GM12878 (cell line): Measurements from ENCODE around the gene IPO8. TPM values are rescaled to one million over a fixed set of nuclear protein-coding genes. Genes with fewer than 3 reads are reported as not detected.
A peak's percentile ranks its signal among the peaks of the same experiment; 100 is the strongest.

Experiments
- CHD4 ChIP-seq: fragments of 200-600 bp; sonication (generic); IDR thresholded peaks from 2 replicates; pipeline ENCODE4 v1.6.1; 2016; ENCODE audit warnings: mild to moderate bottlenecking
- CREB1 ChIP-seq: IDR thresholded peaks from 2 replicates; pipeline ENCODE4 v1.6.1; 2012; ENCODE audit warnings: low read depth, mild to moderate bottlenecking, inconsistent platforms
- EGR1 ChIP-seq, 2 experiments: IDR thresholded peaks; 1 replicate in 1 of 2; 2 replicates in 1 of 2; pipeline ENCODE4 v1.6.1; 2011 to 2012; ENCODE audit warnings: low read depth in 2 of 2, low read length in 2 of 2, borderline replicate concordance in 1 of 2, mild to moderate bottlenecking in 1 of 2, moderate library complexity in 1 of 2
- EP300 ChIP-seq, 2 experiments: fragments of 150-350 bp in 1 of 2; IDR thresholded peaks; 2 replicates each; pipeline ENCODE4 v1.6.1; 2011 to 2012; ENCODE audit warnings: low read depth in 2 of 2, low read length in 2 of 2, borderline replicate concordance in 1 of 2, improper control_type of control experiment in 1 of 2, inconsistent platforms in 1 of 2; ENCODE audit not compliant: control insufficient read depth in 1 of 2
- GABPA ChIP-seq: IDR thresholded peaks from 2 replicates; pipeline ENCODE4 v1.6.1; 2014; ENCODE audit warnings: antibody characterized with exemption, low read depth, mild to moderate bottlenecking, inconsistent platforms
- JUND ChIP-seq: IDR thresholded peaks from 2 replicates; pipeline ENCODE4 v1.6.1; 2012; ENCODE audit warnings: low read depth, mild to moderate bottlenecking, low read length, improper control_type of control experiment, moderate library complexity
- MTA2 ChIP-seq: fragments of 450-650 bp; IDR thresholded peaks from 2 replicates; pipeline ENCODE4 v1.6.1; 2016; ENCODE audit warnings: low read depth, mild to moderate bottlenecking, moderate library complexity
- PAX5 ChIP-seq: IDR thresholded peaks from 2 replicates; pipeline ENCODE4 v1.6.1; 2011; ENCODE audit warnings: low read depth, low read length, borderline replicate concordance
- PML ChIP-seq: IDR thresholded peaks from 2 replicates; pipeline ENCODE4 v1.6.1; 2012; ENCODE audit warnings: low read length, inconsistent platforms
- YBX1 ChIP-seq: fragments of 450-650 bp; IDR thresholded peaks from 2 replicates; pipeline ENCODE4 v1.6.1; 2016; ENCODE audit warnings: antibody characterized with exemption
- ZZZ3 ChIP-seq: IDR thresholded peaks from 2 replicates; pipeline ENCODE4 v1.6.1; 2011; ENCODE audit warnings: low read depth; ENCODE audit not compliant: control insufficient read depth, insufficient read length
- polyA plus RNA-seq, 11 experiments: library from polyadenylated mRNA; depleted of rRNA in 4 of 11; unstranded in 6 of 11; stranded (reverse) in 5 of 11; fragments of >200 nt; fragmentation: Nextera tagmentation in 4 of 11; fragmentation: Illumina TruSeq in 1 of 11; extraction: Ambion mirVana in 4 of 11; extraction: Trizol in 1 of 11; gene quantifications; 1 replicate in 1 of 11; 2 replicates in 10 of 11; pipeline versions ENCODE4 v1.2.1 to v1.2.3, GENCODE V29; 2011 to 2016; ENCODE audit warnings: inconsistent platforms in 2 of 11, missing spikeins in 2 of 11, low read depth in 1 of 11
- total RNA-seq, 4 experiments: library from RNA; depleted of rRNA in 3 of 4; stranded (reverse); fragments of >200 nt in 3 of 4; fragmentation: Illumina TruSeq in 1 of 4; extraction: Trizol in 1 of 4; gene quantifications; 2 replicates each; pipeline versions ENCODE4 v1.2.1 to v1.2.3, GENCODE V29; 2013 to 2021
- TF ChIP-seq, protein P1 (sequence below): fragments of 450-650 bp; IDR thresholded peaks from 2 replicates; pipeline ENCODE4 v1.6.1; 2018; ENCODE audit warnings: mild to moderate bottlenecking, low read depth, moderate library complexity; ENCODE audit not compliant: partially characterized antibody
- TF ChIP-seq, protein P2 (sequence below): IDR thresholded peaks from 2 replicates; pipeline ENCODE4 v1.6.1; 2012; ENCODE audit warnings: improper control_type of control experiment, low read depth, low read length; ENCODE audit not compliant: insufficient replicate concordance
- TF ChIP-seq, protein P3 (sequence below): fragments of 450-650 bp; IDR thresholded peaks from 2 replicates; pipeline ENCODE4 v1.6.1; 2018; ENCODE audit warnings: borderline replicate concordance, mild to moderate bottlenecking; ENCODE audit not compliant: partially characterized antibody

Gene IPO8
- total and polyA plus RNA-seq, 10 of the 15 experiments (the other 5 are each of a cell fraction or from before 2014, with no cell fraction given): 6.9 to 38.5 (median 15.1) TPM

DNA sequence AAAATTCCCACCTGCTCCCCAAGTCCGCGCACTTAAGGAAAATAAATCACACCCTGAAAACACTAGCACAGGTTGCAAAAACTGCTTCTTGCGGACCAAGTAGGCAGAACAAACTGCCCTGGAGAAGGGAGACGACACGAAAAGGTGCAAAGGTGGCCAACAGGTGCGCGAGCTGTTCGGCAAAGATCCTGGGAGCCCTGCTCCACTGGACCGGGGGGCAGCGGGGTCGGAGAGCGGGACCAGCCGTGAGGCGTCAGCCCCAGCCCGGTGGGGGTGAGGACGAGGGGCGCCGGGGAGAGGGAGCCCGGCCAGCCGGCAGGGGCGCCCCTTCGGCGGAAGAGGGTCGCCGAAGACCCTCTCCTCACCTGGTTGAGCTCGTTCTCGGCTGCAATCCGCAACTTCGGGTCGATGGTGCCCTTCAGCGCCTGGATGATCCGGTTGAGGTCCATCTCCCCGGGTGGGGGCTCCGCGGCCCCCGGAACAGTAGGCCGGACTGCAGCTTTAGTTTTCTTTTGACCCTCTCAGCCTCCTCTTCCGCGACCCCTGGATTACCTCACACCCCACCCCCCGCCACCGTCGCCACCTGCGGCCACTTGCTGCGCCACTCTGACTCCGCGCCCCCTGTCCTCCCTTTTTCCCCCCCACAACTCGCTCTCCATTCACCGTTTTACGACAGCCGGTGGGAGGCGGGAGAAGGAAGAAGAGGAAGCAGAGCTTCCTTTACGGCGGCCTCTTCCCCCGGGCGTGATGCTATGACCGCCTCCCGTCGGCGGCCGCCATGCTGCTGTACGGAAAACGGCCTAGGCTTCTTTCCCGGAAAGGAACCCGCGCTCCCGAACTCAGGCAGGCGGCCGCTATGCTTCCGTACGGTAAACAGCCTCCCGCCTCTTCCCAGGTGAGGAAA lies at the start of gene IPO8 (continued):
- TF ChIP-seq, protein P1, sequence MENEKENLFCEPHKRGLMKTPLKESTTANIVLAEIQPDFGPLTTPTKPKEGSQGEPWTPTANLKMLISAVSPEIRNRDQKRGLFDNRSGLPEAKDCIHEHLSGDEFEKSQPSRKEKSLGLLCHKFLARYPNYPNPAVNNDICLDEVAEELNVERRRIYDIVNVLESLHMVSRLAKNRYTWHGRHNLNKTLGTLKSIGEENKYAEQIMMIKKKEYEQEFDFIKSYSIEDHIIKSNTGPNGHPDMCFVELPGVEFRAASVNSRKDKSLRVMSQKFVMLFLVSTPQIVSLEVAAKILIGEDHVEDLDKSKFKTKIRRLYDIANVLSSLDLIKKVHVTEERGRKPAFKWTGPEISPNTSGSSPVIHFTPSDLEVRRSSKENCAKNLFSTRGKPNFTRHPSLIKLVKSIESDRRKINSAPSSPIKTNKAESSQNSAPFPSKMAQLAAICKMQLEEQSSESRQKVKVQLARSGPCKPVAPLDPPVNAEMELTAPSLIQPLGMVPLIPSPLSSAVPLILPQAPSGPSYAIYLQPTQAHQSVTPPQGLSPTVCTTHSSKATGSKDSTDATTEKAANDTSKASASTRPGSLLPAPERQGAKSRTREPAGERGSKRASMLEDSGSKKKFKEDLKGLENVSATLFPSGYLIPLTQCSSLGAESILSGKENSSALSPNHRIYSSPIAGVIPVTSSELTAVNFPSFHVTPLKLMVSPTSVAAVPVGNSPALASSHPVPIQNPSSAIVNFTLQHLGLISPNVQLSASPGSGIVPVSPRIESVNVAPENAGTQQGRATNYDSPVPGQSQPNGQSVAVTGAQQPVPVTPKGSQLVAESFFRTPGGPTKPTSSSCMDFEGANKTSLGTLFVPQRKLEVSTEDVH: peak; percentile 58
- TF ChIP-seq YBX1 (no peak), PAX5 (peak; percentile 9; the same call in 1 of the 2 replicates), PML (peak; percentile 55; the same call in 1 of the 2 replicates), EP300 (IDR thresholded peaks at IDR 0.05; ENCODE audit: borderline replicate concordance in 1 of 2, control insufficient read depth in 1 of 2, low read depth in 2 of 2, low read length in 2 of 2) (no peak), MTA2 (no peak), EGR1 (IDR thresholded peaks at IDR 0.05; ENCODE audit: borderline replicate concordance in 1 of 2, low read depth in 2 of 2, low read length in 2 of 2) (peak in 1 of 2 experiments; percentile 69; a peak in 1 of 3 replicates), CHD4 (no peak), JUND (peak; percentile 15; the same call in 1 of the 2 replicates), CREB1 (peak; percentile 86), GABPA (peak; percentile 89), ZZZ3 (no peak)
- TF ChIP-seq, protein P2, sequence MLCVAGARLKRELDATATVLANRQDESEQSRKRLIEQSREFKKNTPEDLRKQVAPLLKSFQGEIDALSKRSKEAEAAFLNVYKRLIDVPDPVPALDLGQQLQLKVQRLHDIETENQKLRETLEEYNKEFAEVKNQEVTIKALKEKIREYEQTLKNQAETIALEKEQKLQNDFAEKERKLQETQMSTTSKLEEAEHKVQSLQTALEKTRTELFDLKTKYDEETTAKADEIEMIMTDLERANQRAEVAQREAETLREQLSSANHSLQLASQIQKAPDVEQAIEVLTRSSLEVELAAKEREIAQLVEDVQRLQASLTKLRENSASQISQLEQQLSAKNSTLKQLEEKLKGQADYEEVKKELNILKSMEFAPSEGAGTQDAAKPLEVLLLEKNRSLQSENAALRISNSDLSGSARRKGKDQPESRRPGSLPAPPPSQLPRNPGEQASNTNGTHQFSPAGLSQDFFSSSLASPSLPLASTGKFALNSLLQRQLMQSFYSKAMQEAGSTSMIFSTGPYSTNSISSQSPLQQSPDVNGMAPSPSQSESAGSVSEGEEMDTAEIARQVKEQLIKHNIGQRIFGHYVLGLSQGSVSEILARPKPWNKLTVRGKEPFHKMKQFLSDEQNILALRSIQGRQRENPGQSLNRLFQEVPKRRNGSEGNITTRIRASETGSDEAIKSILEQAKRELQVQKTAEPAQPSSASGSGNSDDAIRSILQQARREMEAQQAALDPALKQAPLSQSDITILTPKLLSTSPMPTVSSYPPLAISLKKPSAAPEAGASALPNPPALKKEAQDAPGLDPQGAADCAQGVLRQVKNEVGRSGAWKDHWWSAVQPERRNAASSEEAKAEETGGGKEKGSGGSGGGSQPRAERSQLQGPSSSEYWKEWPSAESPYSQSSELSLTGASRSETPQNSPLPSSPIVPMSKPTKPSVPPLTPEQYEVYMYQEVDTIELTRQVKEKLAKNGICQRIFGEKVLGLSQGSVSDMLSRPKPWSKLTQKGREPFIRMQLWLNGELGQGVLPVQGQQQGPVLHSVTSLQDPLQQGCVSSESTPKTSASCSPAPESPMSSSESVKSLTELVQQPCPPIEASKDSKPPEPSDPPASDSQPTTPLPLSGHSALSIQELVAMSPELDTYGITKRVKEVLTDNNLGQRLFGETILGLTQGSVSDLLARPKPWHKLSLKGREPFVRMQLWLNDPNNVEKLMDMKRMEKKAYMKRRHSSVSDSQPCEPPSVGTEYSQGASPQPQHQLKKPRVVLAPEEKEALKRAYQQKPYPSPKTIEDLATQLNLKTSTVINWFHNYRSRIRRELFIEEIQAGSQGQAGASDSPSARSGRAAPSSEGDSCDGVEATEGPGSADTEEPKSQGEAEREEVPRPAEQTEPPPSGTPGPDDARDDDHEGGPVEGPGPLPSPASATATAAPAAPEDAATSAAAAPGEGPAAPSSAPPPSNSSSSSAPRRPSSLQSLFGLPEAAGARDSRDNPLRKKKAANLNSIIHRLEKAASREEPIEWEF: no peak
- TF ChIP-seq, protein P3, sequence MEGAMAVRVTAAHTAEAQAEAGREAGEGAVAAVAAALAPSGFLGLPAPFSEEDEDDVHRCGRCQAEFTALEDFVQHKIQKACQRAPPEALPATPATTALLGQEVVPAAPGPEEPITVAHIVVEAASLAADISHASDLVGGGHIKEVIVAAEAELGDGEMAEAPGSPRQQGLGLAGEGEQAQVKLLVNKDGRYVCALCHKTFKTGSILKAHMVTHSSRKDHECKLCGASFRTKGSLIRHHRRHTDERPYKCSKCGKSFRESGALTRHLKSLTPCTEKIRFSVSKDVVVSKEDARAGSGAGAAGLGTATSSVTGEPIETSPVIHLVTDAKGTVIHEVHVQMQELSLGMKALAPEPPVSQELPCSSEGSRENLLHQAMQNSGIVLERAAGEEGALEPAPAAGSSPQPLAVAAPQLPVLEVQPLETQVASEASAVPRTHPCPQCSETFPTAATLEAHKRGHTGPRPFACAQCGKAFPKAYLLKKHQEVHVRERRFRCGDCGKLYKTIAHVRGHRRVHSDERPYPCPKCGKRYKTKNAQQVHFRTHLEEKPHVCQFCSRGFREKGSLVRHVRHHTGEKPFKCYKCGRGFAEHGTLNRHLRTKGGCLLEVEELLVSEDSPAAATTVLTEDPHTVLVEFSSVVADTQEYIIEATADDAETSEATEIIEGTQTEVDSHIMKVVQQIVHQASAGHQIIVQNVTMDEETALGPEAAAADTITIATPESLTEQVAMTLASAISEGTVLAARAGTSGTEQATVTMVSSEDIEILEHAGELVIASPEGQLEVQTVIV: peak; percentile 99
